Stimulated activated CD4-positive, alpha-beta T cell treated with anti-CD3 and anti-CD28 coated beads, Interleukin-12 subunit alpha, Interleukin-12 subunit beta, amount 100 ng/mL, for 4 hours (primary cell): ENCODE data around the gene ALX4.

Source experiments
- DNase-seq: peaks from one replicate; pipeline ENCODE4 v3.0.0-alpha.2; 2020

Gene ALX4

GRCh38 chr11:44335052-44335760 lies 25.3 kb upstream of the ALX4 start:
- DNase-seq: no peak

DNA sequence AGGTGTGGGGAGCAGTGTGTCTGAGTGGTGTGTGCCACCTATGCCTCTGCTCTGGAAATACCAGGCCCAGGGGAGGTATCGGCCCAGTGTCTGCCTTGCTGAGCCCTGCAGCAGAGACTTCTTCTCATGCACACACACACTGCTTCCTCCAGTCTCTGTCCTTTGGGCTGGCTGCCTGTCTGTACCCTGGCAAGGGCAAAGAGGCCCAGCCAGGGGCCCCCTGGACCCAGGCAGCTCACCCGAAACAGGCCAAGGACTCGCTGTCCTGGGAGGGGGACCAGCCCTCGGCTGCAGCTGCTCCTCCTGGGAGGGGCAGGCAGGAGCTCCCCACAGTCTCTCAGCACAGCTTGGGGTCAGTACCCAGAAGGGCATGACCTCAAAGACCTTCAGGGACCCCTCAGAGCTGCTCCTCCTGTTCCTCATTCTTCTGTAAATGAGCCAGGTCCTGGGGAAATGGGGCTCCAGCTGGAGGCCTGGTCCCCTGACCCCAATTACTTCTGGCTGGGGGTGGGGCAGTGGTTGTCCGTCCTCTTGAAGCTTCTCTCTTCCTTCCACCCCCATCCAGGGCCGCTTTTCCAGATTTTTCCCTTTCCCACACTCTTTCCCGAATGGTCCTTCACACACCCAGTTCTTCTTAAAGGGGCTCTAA lies 24.5 kb upstream of the ALX4 start:
- DNase-seq: no peak

- DNase-seq: no peak
Observed at GRCh38 chr11:44333271-44334218, 23.6 kb upstream of the ALX4 start.

DNA sequence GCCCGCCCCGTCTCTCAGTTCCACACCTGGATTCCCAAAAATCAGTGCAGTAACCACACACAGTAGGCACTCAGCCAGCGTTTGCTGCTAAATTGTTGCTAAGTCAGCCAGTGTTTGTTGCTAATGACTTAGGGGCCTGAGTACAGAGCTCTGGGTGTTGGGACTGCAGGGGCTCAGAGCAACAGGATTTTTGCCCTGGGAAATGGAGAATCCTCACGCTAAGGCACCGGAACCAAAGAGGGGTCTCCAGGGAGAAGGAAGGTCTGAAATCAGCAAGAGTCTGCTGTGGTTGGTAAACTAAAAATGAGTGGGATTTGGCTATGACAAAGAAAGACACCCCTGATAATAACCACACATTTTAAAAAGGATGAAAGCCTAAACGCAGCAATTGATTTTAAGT lies 22.7 kb upstream of the ALX4 start:
- no peak for DNase-seq

DNA sequence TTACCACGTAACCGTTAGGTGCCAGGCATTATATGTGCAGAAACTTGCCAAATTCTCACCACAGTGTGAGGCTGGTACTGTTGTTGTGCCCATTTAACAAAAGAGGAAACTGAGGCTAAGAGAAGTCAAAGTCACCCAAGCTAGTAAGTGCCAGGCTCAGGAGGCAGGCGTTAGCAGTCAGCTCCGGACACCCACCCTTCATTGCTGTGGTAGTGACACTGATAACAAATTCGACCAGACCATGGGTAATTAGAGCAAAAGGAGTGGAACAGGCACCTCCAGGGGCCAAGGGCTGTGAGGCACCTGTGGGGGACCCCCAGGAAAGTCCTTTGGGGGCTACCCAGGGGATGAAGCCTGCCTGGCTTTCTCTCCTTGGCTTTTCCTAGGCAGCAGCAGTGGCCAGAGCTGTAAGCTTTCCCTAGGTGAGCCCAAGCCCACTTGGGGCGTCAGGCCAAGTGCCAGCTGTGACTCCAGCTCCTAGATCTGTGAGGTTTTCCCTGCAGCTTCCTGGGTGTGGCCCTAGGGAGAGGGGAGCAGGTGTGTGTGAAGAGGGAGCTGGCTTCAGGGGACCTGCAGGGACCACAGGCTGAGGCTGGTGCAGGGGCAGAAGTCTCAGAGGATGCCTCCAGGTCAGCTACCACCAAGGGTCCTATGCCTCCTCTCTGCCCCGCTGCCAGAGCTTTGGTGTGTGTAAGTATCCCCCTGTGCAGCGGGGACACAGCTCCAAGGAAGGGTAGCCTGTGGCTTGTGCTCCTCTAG lies 19.7 kb upstream of the ALX4 start:
- no peak for DNase-seq

DNA sequence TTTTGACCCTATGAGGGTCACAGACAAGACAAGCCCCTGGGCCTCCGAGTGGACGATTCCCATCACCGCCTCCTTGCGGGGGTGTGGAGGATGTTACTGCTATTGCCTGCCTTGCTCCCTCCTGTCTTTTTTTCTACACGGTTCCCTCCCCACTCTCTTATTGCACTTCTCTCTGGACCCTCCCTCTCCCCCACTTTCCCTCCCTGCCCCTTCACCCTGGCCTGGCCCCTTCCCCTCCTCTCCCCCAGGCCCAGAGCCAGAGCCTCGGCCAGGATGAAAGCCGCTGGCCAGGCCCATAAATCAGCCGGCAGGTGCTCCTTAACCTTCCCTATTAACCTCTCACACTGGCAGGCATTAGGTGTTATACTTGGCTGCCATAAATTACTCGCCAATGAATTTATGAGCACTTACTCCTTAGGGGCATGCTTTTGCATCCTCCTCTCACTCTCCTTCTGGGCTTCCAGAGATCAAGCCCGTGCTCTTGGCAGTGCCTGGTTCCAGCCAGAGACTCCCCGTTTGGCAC lies 18.3 kb upstream of the ALX4 start:
- DNase-seq: no peak

DNA sequence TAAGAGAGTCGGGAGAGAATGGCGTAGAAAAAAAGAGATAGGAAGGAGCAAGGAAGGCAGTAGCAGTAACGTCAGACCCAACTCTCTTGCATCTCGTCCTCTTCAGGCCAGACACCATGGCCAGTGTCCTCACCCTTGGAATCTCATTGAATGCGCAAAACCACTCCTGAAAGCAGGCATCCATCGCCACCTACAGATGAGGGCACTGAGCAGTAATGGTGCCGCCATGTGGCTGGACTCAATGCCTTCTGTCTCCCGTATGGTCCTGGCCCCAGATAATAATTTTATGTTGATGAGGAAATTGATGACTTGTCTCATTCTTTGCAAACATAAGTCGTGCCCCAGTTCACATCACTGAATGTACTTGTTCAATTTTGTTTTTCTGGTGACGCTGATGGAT lies 17.8 kb upstream of the ALX4 start:
- no peak for DNase-seq

DNA sequence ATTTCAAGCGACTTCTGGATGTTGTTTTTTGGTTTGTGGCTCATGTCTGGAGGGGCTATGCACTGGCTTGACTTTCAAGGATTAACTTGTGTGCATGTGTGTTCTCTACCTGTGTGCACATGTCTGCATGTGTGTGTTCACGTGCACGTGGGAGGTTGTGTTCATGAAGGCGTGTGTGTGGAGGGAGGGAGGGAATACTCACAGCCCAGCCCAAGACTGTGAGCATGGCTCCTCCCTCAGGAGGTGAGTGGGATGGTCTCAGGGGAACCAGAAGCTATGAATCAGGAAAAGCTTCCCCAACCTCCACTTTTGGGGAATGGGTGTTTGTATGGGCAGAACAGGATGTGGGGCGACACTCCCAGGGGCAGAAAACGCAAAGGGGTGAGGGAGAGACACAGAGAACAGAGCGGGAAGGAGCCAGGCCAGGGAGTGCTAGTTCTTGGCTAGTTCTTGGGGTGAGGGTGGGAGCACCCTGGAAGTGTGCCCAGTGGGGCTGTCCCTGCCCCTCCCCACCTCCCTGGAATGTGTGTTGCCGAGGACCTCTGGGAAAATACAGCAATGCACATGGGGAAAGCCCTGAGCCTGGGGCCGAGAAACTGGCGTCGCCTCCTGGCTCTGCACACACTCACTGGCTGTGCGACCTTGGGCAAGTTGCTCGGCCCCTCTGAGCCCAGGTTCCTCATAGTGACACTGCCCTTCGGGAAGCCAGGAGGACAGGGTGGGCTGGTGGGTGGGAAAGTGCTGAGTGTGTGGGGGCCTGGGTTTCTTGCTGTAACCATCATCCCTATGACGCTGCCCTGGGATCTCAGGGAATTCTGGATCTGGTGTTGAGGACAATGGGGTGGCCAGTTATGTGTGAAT lies 16.9 kb upstream of the ALX4 start:
- no peak for DNase-seq

- DNase-seq: no peak
Observed at GRCh38 chr11:44325698-44326097, 15.8 kb upstream of the ALX4 start.

DNA sequence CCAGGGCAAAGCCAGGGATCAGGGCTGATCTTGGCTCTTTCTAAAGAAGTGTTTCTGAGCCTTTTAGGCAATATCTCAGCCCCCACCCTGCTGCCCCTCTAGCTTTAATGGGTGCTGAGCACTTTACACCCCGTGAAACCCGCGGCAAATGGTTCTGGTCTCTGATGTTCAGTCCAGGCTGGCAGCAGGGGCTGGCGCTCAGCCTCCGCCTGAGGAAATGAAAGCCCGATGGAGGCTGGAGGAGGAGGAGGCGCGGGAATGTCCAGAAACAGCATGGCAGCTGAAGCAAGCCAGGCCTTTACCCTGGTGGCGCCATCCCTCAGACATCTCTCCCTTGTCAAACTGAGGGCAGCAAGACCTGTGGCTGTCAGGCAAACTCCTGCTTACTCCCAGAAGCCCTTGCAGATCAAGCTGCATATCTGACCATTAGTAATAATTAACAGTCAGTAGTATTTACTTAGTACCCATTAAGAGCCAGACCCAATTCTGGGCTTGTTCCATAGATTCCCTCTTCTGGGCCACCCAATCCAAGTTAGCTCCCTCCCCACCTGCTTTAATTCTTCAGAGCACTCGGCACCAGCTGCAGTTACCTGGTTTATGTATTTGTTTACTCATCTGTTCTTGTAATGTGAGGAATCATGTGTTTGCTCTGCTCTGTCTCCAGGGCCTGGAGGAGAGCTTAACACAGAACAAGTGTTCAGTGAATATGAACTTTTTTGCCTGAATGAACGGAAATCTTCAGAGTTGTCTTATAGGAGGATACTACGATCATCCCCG lies 15.0 kb upstream of the ALX4 start:
- DNase-seq: no peak

- DNase-seq: no peak
Observed at GRCh38 chr11:44324222-44324621, 14.3 kb upstream of the ALX4 start.

GRCh38 chr11:44322243-44322642 lies 12.3 kb upstream of the ALX4 start:
- DNase-seq: no peak

DNA sequence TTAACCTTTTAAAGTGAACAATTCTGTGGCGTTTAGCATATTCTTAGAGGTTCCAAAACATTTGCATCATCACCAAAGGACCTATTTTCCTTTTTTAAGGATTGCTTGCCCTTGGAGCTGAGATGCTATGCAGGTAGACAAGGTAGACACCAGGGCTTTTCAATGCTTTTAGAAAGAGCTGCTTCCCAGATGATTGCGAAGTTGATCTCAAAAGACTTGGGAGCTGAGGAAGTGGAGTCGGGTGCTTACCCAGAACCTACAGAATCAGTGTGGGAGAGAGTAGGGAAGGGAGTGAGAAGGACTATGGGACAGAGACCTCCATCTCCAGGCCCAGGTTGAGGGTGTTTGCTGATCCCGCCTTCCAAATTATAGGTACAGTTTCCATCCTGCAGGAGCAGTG lies 11.1 kb upstream of the ALX4 start:
- no peak for DNase-seq

GRCh38 chr11:44320289-44320973 lies 10.5 kb upstream of the ALX4 start:
- no peak for DNase-seq

- no peak for DNase-seq
Observed at GRCh38 chr11:44319552-44320288, 9.8 kb upstream of the ALX4 start.

DNA sequence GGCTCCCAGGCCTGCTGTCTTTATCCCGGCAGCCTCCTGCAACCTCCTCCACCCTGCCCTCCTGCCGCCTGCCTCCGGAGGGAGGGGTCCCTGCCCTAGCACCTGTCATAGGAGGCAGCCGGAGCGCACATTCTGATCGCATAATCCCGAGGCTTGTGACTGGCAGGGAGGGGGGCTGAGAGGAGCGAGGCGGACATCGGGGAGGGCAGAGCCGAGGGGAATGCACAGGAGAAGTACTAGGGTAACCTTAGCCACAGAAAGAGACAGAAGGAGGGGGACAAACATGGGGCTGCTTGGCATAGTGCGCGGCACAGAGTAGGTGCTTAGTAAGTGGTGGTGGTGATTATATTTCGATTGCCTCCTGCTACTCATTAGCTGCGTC lies 9.2 kb upstream of the ALX4 start:
- DNase-seq: no peak

GRCh38 chr11:44318369-44318768 lies 8.4 kb upstream of the ALX4 start:
- no peak for DNase-seq

DNA sequence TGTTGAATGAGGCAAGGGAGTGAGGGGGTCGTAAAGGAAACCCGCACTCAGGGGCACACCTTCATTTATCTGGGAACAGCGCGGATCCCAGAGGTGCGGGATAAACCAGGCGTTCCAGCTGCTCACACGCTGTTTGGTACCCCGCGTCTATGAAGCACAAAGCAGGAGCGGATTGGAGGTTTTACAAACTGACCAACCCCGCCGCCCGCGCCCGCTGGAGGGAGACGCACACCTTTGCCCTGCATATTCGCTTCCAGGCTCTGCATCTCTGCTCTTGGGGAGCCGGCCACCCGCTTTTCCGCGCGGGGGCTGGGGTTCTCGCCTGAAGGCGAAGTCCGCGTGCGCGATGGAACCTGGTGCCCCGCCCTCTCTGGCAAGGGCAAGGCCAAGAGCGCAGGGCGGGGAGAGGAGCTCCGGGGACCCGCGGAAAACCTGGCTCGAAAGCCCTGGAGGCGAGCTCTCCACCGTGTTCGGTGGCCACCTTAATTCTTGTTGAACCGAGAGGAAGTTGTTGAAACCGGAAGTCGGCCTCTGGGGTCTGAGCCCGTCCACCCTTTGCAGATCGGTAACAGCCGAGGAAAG lies 6.8 kb upstream of the ALX4 start:
- DNase-seq: no peak
